AG09319 (cell line): ENCODE measurements around the gene CFAP43.

Experiments
- DNase-seq: peaks from one replicate; pipeline ENCODE4 v3.0.0-alpha.2; 2010; ENCODE audit warnings: low read depth; ENCODE audit errors: extremely low read depth
- TF ChIP-seq, protein P1 (sequence below): IDR thresholded peaks from 2 replicates; pipeline ENCODE4 v1.5.1; 2011; ENCODE audit warnings: low read depth, mild to moderate bottlenecking, inconsistent platforms, low read length, moderate library complexity

The CFAP43 gene

DNA sequence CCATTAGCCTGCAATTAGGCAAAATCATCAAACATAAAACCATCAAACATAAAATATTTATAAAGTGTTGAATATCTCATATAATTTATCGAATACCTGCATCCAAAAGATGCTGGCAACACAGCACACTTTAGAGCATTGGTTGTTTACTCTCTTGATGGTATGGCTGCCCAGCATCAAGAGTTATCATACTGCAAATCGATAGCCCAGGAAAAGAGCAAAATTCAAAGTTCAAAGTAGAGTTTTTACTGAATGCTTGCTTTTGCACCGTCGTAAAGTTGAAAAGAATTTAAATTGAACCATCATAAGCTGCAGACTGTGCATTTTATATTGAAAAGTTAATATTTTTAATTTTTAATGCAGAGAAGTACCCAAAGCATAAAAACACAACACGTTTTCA is 32.6 kb upstream of the CFAP43 start:
- TF ChIP-seq, protein P1, sequence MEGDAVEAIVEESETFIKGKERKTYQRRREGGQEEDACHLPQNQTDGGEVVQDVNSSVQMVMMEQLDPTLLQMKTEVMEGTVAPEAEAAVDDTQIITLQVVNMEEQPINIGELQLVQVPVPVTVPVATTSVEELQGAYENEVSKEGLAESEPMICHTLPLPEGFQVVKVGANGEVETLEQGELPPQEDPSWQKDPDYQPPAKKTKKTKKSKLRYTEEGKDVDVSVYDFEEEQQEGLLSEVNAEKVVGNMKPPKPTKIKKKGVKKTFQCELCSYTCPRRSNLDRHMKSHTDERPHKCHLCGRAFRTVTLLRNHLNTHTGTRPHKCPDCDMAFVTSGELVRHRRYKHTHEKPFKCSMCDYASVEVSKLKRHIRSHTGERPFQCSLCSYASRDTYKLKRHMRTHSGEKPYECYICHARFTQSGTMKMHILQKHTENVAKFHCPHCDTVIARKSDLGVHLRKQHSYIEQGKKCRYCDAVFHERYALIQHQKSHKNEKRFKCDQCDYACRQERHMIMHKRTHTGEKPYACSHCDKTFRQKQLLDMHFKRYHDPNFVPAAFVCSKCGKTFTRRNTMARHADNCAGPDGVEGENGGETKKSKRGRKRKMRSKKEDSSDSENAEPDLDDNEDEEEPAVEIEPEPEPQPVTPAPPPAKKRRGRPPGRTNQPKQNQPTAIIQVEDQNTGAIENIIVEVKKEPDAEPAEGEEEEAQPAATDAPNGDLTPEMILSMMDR, result no peak
- no peak for DNase-seq

DNA sequence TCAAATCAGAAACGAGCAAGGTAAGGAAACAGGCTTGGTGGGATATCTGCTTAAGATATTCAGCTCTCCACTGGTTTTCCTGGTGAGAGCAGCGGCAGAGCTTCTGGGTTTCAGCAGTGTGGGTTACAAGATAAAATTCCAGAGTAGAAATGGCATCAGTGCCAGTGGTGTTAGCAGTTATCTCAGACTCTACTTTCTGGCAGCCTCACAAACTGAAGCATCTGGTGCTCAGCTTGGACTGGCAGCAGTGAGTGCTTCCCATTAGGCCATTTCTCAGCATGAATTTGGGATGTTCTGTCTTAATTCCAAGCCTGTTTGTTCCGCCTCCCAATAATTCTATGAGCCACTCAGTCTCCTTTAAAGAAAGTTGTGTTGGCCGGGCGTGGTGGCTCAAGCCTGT is 29.9 kb upstream of the CFAP43 start:
- no peak for DNase-seq
- TF ChIP-seq, protein P1, result no peak

DNA sequence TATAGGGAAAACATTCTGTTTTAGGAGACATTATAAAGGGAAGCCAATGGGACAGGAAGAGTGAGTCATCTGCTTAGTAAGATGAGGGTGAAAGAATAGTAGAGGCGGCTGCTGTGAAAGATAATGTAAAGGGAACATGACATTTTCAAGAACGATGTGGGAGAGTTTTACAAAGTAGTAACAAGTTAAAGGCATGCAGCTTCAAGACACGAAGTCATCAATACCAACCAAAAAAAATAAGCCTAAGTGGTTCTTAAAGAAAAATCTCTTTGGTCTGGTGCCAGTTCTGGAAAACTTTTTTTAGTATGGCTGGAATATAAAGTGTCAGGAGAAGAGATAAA is 28.6 kb upstream of the CFAP43 start:
- DNase-seq, result no peak
- TF ChIP-seq, protein P1, result no peak

DNA sequence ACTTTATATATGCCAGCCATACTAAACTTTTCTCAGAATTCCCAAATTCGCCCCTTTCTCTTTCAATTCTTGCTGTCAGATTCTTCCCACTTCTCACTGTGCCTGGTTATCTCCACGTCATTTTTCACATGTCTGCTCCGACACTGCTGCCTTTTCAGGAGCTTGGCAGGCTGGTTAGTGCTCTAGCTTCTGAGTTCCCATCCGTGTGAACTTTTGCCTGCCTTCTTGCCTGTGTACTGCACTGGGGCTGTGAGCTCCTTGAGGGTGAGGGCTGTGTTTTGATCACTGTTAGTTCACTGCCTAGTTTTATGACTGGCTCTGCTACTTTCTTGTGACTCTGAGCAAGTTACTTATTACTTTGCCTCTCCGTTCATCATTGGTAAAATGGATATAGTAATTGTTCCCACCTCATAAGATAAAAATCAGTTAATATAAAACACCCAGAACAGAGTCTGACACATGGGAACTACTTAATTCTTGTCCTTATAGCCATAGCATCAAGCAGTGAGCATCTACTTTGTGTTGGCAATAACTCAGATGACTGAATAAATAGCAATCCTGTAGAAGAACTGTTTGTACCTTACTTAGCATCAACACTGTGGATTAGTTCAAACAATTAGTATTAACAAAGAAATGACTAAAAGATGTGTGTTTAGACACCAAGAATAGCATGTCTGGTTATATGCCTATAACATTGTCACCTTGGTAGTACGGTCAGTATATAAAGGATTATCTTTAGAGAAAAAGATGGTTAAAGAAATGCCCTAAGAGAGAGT is 28.0 kb upstream of the CFAP43 start:
- TF ChIP-seq, protein P1, result no peak
- no peak for DNase-seq

DNA sequence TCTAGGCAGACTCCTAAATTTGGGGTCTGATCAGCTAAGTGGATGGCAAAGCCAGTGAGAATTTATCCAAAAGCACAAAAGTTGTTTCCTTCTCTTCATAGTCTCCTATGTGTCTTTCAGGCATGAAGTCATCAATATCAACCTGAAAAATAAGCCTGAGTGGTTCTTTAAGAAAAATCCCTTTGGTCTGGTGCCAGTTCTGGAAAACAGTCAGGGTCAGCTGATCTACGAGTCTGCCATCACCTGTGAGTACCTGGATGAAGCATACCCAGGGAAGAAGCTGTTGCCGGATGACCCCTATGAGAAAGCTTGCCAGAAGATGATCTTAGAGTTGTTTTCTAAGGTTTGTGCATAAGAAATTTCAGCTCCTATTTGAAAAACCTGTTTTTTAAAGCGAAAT is 27.3 kb upstream of the CFAP43 start:
- DNase-seq, result no peak
- TF ChIP-seq, protein P1, result no peak

DNA sequence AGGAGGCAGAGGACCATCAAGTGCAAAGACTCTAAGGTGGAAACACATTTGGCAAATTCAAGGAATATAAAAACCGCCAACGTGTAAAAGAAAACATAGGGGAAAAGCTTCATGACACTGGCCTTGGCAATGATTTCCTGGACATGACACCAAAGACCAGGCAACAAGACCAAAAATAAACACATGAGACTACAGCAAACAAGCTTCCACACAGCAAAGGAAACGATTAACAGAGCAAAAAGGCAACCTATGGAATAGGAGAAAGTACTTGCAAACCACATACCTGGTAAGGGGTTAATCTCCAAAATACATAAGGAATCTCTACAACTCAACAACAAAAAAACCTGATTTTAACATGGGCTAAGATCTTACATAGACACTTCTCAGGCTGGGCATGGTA is 26.0 kb upstream of the CFAP43 start:
- TF ChIP-seq, protein P1, result no peak
- no peak for DNase-seq

DNA sequence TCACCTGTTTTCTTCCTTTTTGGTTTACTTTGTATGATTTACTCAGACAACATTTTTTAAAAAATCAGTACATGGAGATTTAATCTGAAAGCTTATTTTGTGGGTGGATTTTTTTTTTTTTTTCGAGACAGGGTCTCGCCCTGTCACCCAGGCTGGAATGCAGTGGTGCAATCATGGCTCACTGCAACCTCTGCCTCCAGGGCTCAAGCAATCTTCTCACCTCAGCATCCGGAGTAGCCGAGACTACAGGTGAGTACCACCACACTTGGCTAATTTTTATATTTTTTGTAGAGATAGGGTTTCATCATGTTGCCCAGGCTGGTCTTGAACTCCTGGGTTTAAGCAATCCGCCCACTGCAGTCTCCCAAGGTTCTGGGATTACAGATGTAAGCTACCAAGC is 25.1 kb upstream of the CFAP43 start:
- no peak for DNase-seq
- TF ChIP-seq, protein P1, result no peak
